ENCODE measurements around the gene CDC42SE2.
A peak's percentile ranks its signal among the peaks of the same experiment; 100 is the strongest.

The CDC42SE2 gene

GRCh38 chr5:131263648-131264450 lies at the start of gene CDC42SE2:
TSS of gene CDC42SE2 (plus strand) at chr5:131264053. CDS start at chr5:131359494, 95,441 bp downstream.
- DNase-seq, result peak; percentile 89 to 90

- no peak for DNase-seq
These were observed 49.1 kb upstream of the CDC42SE2 start for GRCh38 chr5:131214609-131215227.

GRCh38 chr5:131217791-131218190 lies 46.1 kb upstream of the CDC42SE2 start:
- DNase-seq, result no peak

GRCh38 chr5:131218392-131218791 lies 45.5 kb upstream of the CDC42SE2 start:
- DNase-seq, result no peak

- DNase-seq, result no peak
These were observed 43.3 kb upstream of the CDC42SE2 start for GRCh38 chr5:131220566-131220965.

GRCh38 chr5:131221008-131221703 lies 42.7 kb upstream of the CDC42SE2 start:
- DNase-seq, result no peak

- DNase-seq, result no peak
These were observed 42.0 kb upstream of the CDC42SE2 start for GRCh38 chr5:131221888-131222287.

- no peak for DNase-seq
These were observed 41.1 kb upstream of the CDC42SE2 start for GRCh38 chr5:131222731-131223130.

GRCh38 chr5:131223751-131224386 lies 40.0 kb upstream of the CDC42SE2 start:
- DNase-seq, result no peak

- DNase-seq, result peak; percentile 20 to 48
These were observed 39.3 kb upstream of the CDC42SE2 start for GRCh38 chr5:131224387-131225201.

- no peak for DNase-seq
These were observed 38.4 kb upstream of the CDC42SE2 start for GRCh38 chr5:131225282-131225974.

GRCh38 chr5:131226899-131227298 lies 37.0 kb upstream of the CDC42SE2 start:
- DNase-seq, result no peak

- no peak for DNase-seq
These were observed 35.2 kb upstream of the CDC42SE2 start for GRCh38 chr5:131228646-131229045.

GRCh38 chr5:131229623-131230022 lies 34.2 kb upstream of the CDC42SE2 start:
- DNase-seq, result no peak

GRCh38 chr5:131230406-131230805 lies 33.4 kb upstream of the CDC42SE2 start:
- DNase-seq, result no peak

GRCh38 chr5:131239686-131240085 lies 24.2 kb upstream of the CDC42SE2 start:
- DNase-seq, result no peak

GRCh38 chr5:131242728-131243255 lies 21.1 kb upstream of the CDC42SE2 start:
- DNase-seq, result no peak

GRCh38 chr5:131245312-131245711 lies 18.5 kb upstream of the CDC42SE2 start:
- DNase-seq, result no peak

GRCh38 chr5:131245948-131246347 lies 17.9 kb upstream of the CDC42SE2 start:
- DNase-seq, result no peak

GRCh38 chr5:131246504-131246903 lies 17.3 kb upstream of the CDC42SE2 start:
- no peak for DNase-seq

- no peak for DNase-seq
These were observed 12.9 kb upstream of the CDC42SE2 start for GRCh38 chr5:131250751-131251475.
